Measurements from ENCODE around the gene CFTR. TPM values are rescaled to one million over a fixed set of nuclear protein-coding genes. Genes with fewer than 3 reads are reported as not detected.

The CFTR gene
- total and polyA plus RNA-seq, 2 donors (not counting 1 experiment from before 2014, with no cell fraction given), result under 0.01 to 0.25 TPM

GRCh38 chr7:117665368-117665767 is 185.5 kb downstream of the CFTR start:
- no peak overlapping the region for H3K4me3 ChIP-seq (replicated peaks in 1 of 4; ENCODE audit: control extremely low read depth in 1 of 4, insufficient read depth in 1 of 4, low read depth in 3 of 4, low read length in 4 of 4)
- H3K9me3 ChIP-seq (ENCODE audit: control insufficient read depth, insufficient read depth, low read depth, low read length), result no peaks in the 10 kb centered on the region
- H3K9ac ChIP-seq (ENCODE audit: insufficient read depth, low read length), result no peak overlapping the region
- H3K27ac ChIP-seq (ENCODE audit: insufficient read depth, low read length), result no peak overlapping the region
- no peaks in the 10 kb centered on the region for H4K20me1 ChIP-seq (ENCODE audit: control insufficient read depth, extremely low read depth, insufficient read depth, low read length)
- peaks cover 9% of the 10 kb centered on the region for H3K4me1 ChIP-seq (ENCODE audit: control insufficient read depth, extremely low read depth, insufficient read depth, low read length)
- H3K36me3 ChIP-seq (ENCODE audit: control insufficient read depth, insufficient read depth, low read length), result no peaks in the 10 kb centered on the region
- no peak for TF ChIP-seq EZH2 (IDR thresholded peaks at IDR 0.05; ENCODE audit: low read length, missing control alignments)
- no peak for TF ChIP-seq CTCF (conservative IDR thresholded peaks at IDR 0.05 in 1 of 2, IDR thresholded peaks at IDR 0.05 in 1 of 2; ENCODE audit: low read depth in 1 of 2, low read length in 2 of 2)
- no peaks in the 10 kb centered on the region for H3K79me2 ChIP-seq (ENCODE audit: control insufficient read depth, insufficient read depth, low read length)
- H3K27me3 ChIP-seq (ENCODE audit: control insufficient read depth, insufficient read depth, low read length), result no peaks in the 10 kb centered on the region
- no peak overlapping the region for H3K4me2 ChIP-seq (ENCODE audit: extremely low read depth, insufficient read depth, low read length)
- peak in 1 of 2 donors; percentile 40 for DNase-seq (ENCODE audit: low read depth in 2 of 2)
- no peak overlapping the region for H2AFZ ChIP-seq (ENCODE audit: low read length)

GRCh38 chr7:117666031-117666430 is 186.2 kb downstream of the CFTR start:
- H3K36me3 ChIP-seq (ENCODE audit: control insufficient read depth, insufficient read depth, low read length), result no peaks in the 10 kb centered on the region
- TF ChIP-seq EZH2 (IDR thresholded peaks at IDR 0.05; ENCODE audit: low read length, missing control alignments) (no peak), CTCF (conservative IDR thresholded peaks at IDR 0.05 in 1 of 2, IDR thresholded peaks at IDR 0.05 in 1 of 2; ENCODE audit: low read depth in 1 of 2, low read length in 2 of 2) (no peak)
- no peaks in the 10 kb centered on the region for H3K9me3 ChIP-seq (ENCODE audit: control insufficient read depth, insufficient read depth, low read depth, low read length)
- H4K20me1 ChIP-seq (ENCODE audit: control insufficient read depth, extremely low read depth, insufficient read depth, low read length), result no peaks in the 10 kb centered on the region
- no peak overlapping the region for H3K27ac ChIP-seq (ENCODE audit: insufficient read depth, low read length)
- no peak overlapping the region for H3K4me3 ChIP-seq (replicated peaks in 1 of 4; ENCODE audit: control extremely low read depth in 1 of 4, insufficient read depth in 1 of 4, low read depth in 3 of 4, low read length in 4 of 4)
- no peak overlapping the region for H2AFZ ChIP-seq (ENCODE audit: low read length)
- no peaks in the 10 kb centered on the region for H3K27me3 ChIP-seq (ENCODE audit: control insufficient read depth, insufficient read depth, low read length)
- no peak overlapping the region for H3K4me2 ChIP-seq (ENCODE audit: extremely low read depth, insufficient read depth, low read length)
- DNase-seq (ENCODE audit: low read depth in 2 of 2), result peak; percentile 59 to 77
- no peaks in the 10 kb centered on the region for H3K79me2 ChIP-seq (ENCODE audit: control insufficient read depth, insufficient read depth, low read length)
- H3K9ac ChIP-seq (ENCODE audit: insufficient read depth, low read length), result no peak overlapping the region
- H3K4me1 ChIP-seq (ENCODE audit: control insufficient read depth, extremely low read depth, insufficient read depth, low read length), result peaks cover 9% of the 10 kb centered on the region

GRCh38 chr7:117666689-117667088 is 186.9 kb downstream of the CFTR start:
- Histone ChIP-seq H3K4me2 (ENCODE audit: extremely low read depth, insufficient read depth, low read length) (no peak overlapping the region), H3K27ac (ENCODE audit: insufficient read depth, low read length) (no peak overlapping the region), H3K9me3 (ENCODE audit: control insufficient read depth, insufficient read depth, low read depth, low read length) (no peaks in the 10 kb centered on the region), H4K20me1 (ENCODE audit: control insufficient read depth, extremely low read depth, insufficient read depth, low read length) (no peaks in the 10 kb centered on the region), H3K36me3 (ENCODE audit: control insufficient read depth, insufficient read depth, low read length) (no peaks in the 10 kb centered on the region), H3K4me1 (ENCODE audit: control insufficient read depth, extremely low read depth, insufficient read depth, low read length) (peaks cover 9% of the 10 kb centered on the region), H3K4me3 (replicated peaks in 1 of 4; ENCODE audit: control extremely low read depth in 1 of 4, insufficient read depth in 1 of 4, low read depth in 3 of 4, low read length in 4 of 4) (no peak overlapping the region), H3K79me2 (ENCODE audit: control insufficient read depth, insufficient read depth, low read length) (no peaks in the 10 kb centered on the region), H3K27me3 (ENCODE audit: control insufficient read depth, insufficient read depth, low read length) (no peaks in the 10 kb centered on the region), H3K9ac (ENCODE audit: insufficient read depth, low read length) (no peak overlapping the region), H2AFZ (ENCODE audit: low read length) (no peak overlapping the region)
- no peak for DNase-seq (ENCODE audit: low read depth in 2 of 2)
- no peak for TF ChIP-seq CTCF (conservative IDR thresholded peaks at IDR 0.05 in 1 of 2, IDR thresholded peaks at IDR 0.05 in 1 of 2; ENCODE audit: low read depth in 1 of 2, low read length in 2 of 2)
- TF ChIP-seq EZH2 (IDR thresholded peaks at IDR 0.05; ENCODE audit: low read length, missing control alignments), result no peak

Data from fibroblast of lung (primary cell).